H9 (cell line): ENCODE results near the gene PTGER2. TPM values are rescaled to one million over a fixed set of nuclear protein-coding genes. Genes with fewer than 3 reads are reported as not detected.

Experiments used
- DNase-seq: peaks from one replicate; pipeline ENCODE4 v3.0.0-alpha.2; 2017
- H2AFZ ChIP-seq: one replicate; pipeline ENCODE4 v1.6.1; 2013; ENCODE audit warnings: mild to moderate bottlenecking, low read length, control low read depth, moderate library complexity
- H2AK5ac ChIP-seq: 2 replicates; pipeline ENCODE4 v1.6.1; 2013; ENCODE audit warnings: low read length, control low read depth, mixed read lengths; ENCODE audit not compliant: insufficient read length
- H2BK120ac ChIP-seq: one replicate; pipeline ENCODE4 v1.6.1; 2013; ENCODE audit warnings: low read depth, mild to moderate bottlenecking, low read length, control low read depth, inconsistent platforms; ENCODE audit not compliant: poor library complexity, severe bottlenecking
- H2BK12ac ChIP-seq: 2 replicates; pipeline ENCODE4 v1.6.1; 2013; ENCODE audit warnings: low read length, control low read depth, mixed read lengths, low read depth; ENCODE audit not compliant: insufficient read length
- H2BK15ac ChIP-seq: 2 replicates; pipeline ENCODE4 v1.6.1; 2013; ENCODE audit warnings: low read depth, low read length, control low read depth
- H2BK20ac ChIP-seq: one replicate; pipeline ENCODE4 v1.6.1; 2013; ENCODE audit warnings: low read depth, mild to moderate bottlenecking, low read length, control low read depth, inconsistent platforms; ENCODE audit not compliant: poor library complexity, severe bottlenecking
- H2BK5ac ChIP-seq: 2 replicates; pipeline ENCODE4 v1.6.1; 2013; ENCODE audit warnings: low read length, control low read depth, mixed read lengths; ENCODE audit not compliant: insufficient read length
- H3K14ac ChIP-seq: 2 replicates; pipeline ENCODE4 v1.6.1; 2013; ENCODE audit warnings: low read length, control low read depth; ENCODE audit not compliant: insufficient read depth
- H3K18ac ChIP-seq: 2 replicates; pipeline ENCODE4 v1.6.1; 2013; ENCODE audit warnings: low read depth, mild to moderate bottlenecking, mixed read lengths, low read length, control low read depth; ENCODE audit not compliant: insufficient read length
- H3K23ac ChIP-seq: 2 replicates; pipeline ENCODE4 v1.6.1; 2013; ENCODE audit warnings: low read length, control low read depth, mixed read lengths, low read depth; ENCODE audit not compliant: insufficient read length
- H3K23me2 ChIP-seq: 2 replicates; pipeline ENCODE4 v1.6.1; 2013; ENCODE audit warnings: low read depth, mild to moderate bottlenecking, mixed read lengths, low read length, control low read depth; ENCODE audit not compliant: insufficient read length, poor library complexity, severe bottlenecking
- H3K27ac ChIP-seq: 2 replicates; pipeline ENCODE4 v1.5.1; 2013; ENCODE audit warnings: low read length, control low read depth, mixed read lengths, low read depth; ENCODE audit not compliant: insufficient read length
- H3K27me3 ChIP-seq: 2 replicates; pipeline ENCODE4 v1.6.1; 2013; ENCODE audit warnings: low read length, control low read depth, inconsistent platforms; ENCODE audit not compliant: insufficient read depth
- H3K4ac ChIP-seq: 2 replicates; pipeline ENCODE4 v1.6.1; 2013; ENCODE audit warnings: low read depth, mild to moderate bottlenecking, control low read depth, inconsistent platforms, low read length, moderate library complexity
- H3K4me1 ChIP-seq: 2 replicates; pipeline ENCODE4 v1.6.1; 2013; ENCODE audit warnings: low read length, control low read depth, inconsistent platforms; ENCODE audit not compliant: insufficient read depth
- H3K4me2 ChIP-seq: 2 replicates; pipeline ENCODE4 v1.6.1; 2013; ENCODE audit warnings: low read length, control low read depth, mixed read lengths; ENCODE audit not compliant: insufficient read length, insufficient read depth
- H3K56ac ChIP-seq: 2 replicates; pipeline ENCODE4 v1.6.1; 2013; ENCODE audit warnings: low read depth, mild to moderate bottlenecking, mixed read lengths, low read length, control low read depth; ENCODE audit not compliant: insufficient read length
- H3K79me1 ChIP-seq: 2 replicates; pipeline ENCODE4 v1.6.1; 2013; ENCODE audit warnings: low read depth, mild to moderate bottlenecking, moderate library complexity, low read length, control low read depth, inconsistent platforms; ENCODE audit not compliant: insufficient read depth, poor library complexity, severe bottlenecking
- H3K79me2 ChIP-seq: 2 replicates; pipeline ENCODE4 v1.6.1; 2013; ENCODE audit warnings: low read length, control low read depth, inconsistent platforms; ENCODE audit not compliant: insufficient read depth
- H3K9ac ChIP-seq: 2 replicates; pipeline ENCODE4 v1.6.1; 2013; ENCODE audit warnings: low read length, control low read depth, mixed read lengths; ENCODE audit not compliant: insufficient read length; ENCODE audit errors: extremely low read depth
- H3K9me3 ChIP-seq: one replicate; pipeline ENCODE4 v1.6.1; 2013; ENCODE audit warnings: low read depth, low read length, inconsistent platforms; ENCODE audit not compliant: control insufficient read depth
- H3T11ph ChIP-seq: one replicate; pipeline ENCODE4 v1.6.1; 2013; ENCODE audit warnings: mild to moderate bottlenecking, low read length, control low read depth, inconsistent platforms
- H4K20me1 ChIP-seq: one replicate; pipeline ENCODE4 v1.6.1; 2013; ENCODE audit not compliant: control insufficient read depth, insufficient read length, insufficient read depth
- H4K5ac ChIP-seq: 2 replicates; pipeline ENCODE4 v1.6.1; 2013; ENCODE audit warnings: low read depth, mild to moderate bottlenecking, mixed read lengths, low read length, control low read depth; ENCODE audit not compliant: insufficient read length
- H4K8ac ChIP-seq: replicated peaks from 2 replicates; pipeline ENCODE4 v1.6.1; 2013; ENCODE audit warnings: low read length, control low read depth, mixed read lengths, low read depth; ENCODE audit not compliant: insufficient read length
- H4K91ac ChIP-seq: 2 replicates; pipeline ENCODE4 v1.6.1; 2013; ENCODE audit warnings: low read depth, mild to moderate bottlenecking, moderate library complexity, mixed read lengths, low read length, control low read depth; ENCODE audit not compliant: insufficient read length
- H3K27ac Mint-ChIP-seq, 3 experiments: 2 replicates in 2 of 3; 3 replicates in 1 of 3; pipeline ENCODE4 v1.8.0; 2020 to 2021; ENCODE audit warnings: mixed read lengths in 3 of 3, mild to moderate bottlenecking in 1 of 3, moderate library complexity in 1 of 3
- H3K27me3 Mint-ChIP-seq: 2 replicates; pipeline ENCODE4 v1.8.0; 2021; ENCODE audit warnings: low read depth, mild to moderate bottlenecking, moderate library complexity, mixed read lengths
- H3K36me3 Mint-ChIP-seq, 3 experiments: 2 replicates in 2 of 3; 3 replicates in 1 of 3; pipeline ENCODE4 v1.8.0; 2020 to 2021; ENCODE audit warnings: low read depth in 3 of 3, mixed read lengths in 3 of 3; ENCODE audit not compliant: insufficient read depth in 1 of 3
- H3K4me1 Mint-ChIP-seq, 2 experiments: 2 replicates each; pipeline ENCODE4 v1.8.0; 2020; ENCODE audit warnings: mixed read lengths in 2 of 2
- H3K4me3 Mint-ChIP-seq, 2 experiments: 2 replicates in 1 of 2; 3 replicates in 1 of 2; pipeline ENCODE4 v1.8.0; 2020 to 2021; ENCODE audit warnings: mild to moderate bottlenecking in 2 of 2, mixed read lengths in 2 of 2, moderate library complexity in 1 of 2
- H3K9me3 Mint-ChIP-seq, 2 experiments: 2 replicates in 1 of 2; 3 replicates in 1 of 2; pipeline ENCODE4 v1.8.0; 2020; ENCODE audit warnings: mild to moderate bottlenecking in 2 of 2, mixed read lengths in 2 of 2, moderate library complexity in 1 of 2
- CTCF ChIP-seq: fragments of 200-600 bp; sonication (generic); conservative IDR thresholded peaks from 3 replicates; pipeline ENCODE4 v1.8.0; 2021; ENCODE audit warnings: antibody characterized with exemption, mild to moderate bottlenecking
- WGBS: extraction: QIAGEN DNeasy Blood & Tissue Kit; methylation state at CpG from one replicate; pipeline ENCODE4 v1.1.7; 2013; ENCODE audit warnings: missing lambda C conversion rate, low lambda C conversion rate, mixed read lengths; ENCODE audit not compliant: insufficient read length; ENCODE audit errors: extremely low coverage; 5-methylcytosine and 5-hydroxymethylcytosine counted together
- total RNA-seq: library from RNA; stranded (reverse); gene quantifications from 2 replicates; pipeline ENCODE4 v1.2.1, GENCODE V29; 2021

The PTGER2 gene
- total RNA-seq, 1 experiment from 2014 or later: 1.0 TPM

GRCh38 chr14:52279408-52279807 is 34.7 kb upstream of the PTGER2 start:
- no peak overlapping the region for H4K5ac ChIP-seq
- no peak for TF ChIP-seq CTCF
- H3K4me3 Mint-ChIP-seq: no peak overlapping the region
- no peaks in the 10 kb centered on the region for H3K79me2 ChIP-seq
- H4K91ac ChIP-seq: no peak overlapping the region
- no peaks in the 10 kb centered on the region for H3K36me3 Mint-ChIP-seq
- H3K4me1 Mint-ChIP-seq: peaks cover 21 to 27% of the 10 kb centered on the region in 2 experiments
- H3K14ac ChIP-seq: no peak overlapping the region
- no peak overlapping the region for H2AFZ ChIP-seq
- no peak overlapping the region for H2BK12ac ChIP-seq
- H3K56ac ChIP-seq: no peak overlapping the region
- H3K23ac ChIP-seq: no peak overlapping the region
- H3K27ac Mint-ChIP-seq: no peak overlapping the region; a peak in 1 of 7 replicates
- H3K9me3 ChIP-seq: no peaks in the 10 kb centered on the region
- no peak overlapping the region for H2BK20ac ChIP-seq
- H3K4me2 ChIP-seq: no peak overlapping the region
- H3K27me3 ChIP-seq: no peaks in the 10 kb centered on the region
- no peak overlapping the region for H3K4ac ChIP-seq
- no peak for DNase-seq
- no peaks in the 10 kb centered on the region for H4K20me1 ChIP-seq
- H3K79me1 ChIP-seq: no peaks in the 10 kb centered on the region
- no peak overlapping the region for H4K8ac ChIP-seq
- no peak overlapping the region for H3T11ph ChIP-seq
- no peak overlapping the region for H3K18ac ChIP-seq
- H3K27ac ChIP-seq: no peak overlapping the region
- no peaks in the 10 kb centered on the region for H3K23me2 ChIP-seq
- no peaks in the 10 kb centered on the region for H3K27me3 Mint-ChIP-seq
- H3K4me1 ChIP-seq: peaks cover 4% of the 10 kb centered on the region; the same call in 1 of the 2 replicates
- no peaks in the 10 kb centered on the region for H3K9me3 Mint-ChIP-seq
- H2BK120ac ChIP-seq: no peak overlapping the region
- no peak overlapping the region for H3K9ac ChIP-seq
- H2AK5ac ChIP-seq: no peak overlapping the region
- WGBS: no CpG with 5 or more reads among the region's 3 CpGs
- H2BK15ac ChIP-seq: no peak overlapping the region
- no peak overlapping the region for H2BK5ac ChIP-seq
